HEK293 (cell line): ENCODE data around the gene ZNF385D.

Source experiments
- CTCF ChIA-PET: fragments of 350-600 bp; formaldehyde crosslinking; extraction: SDS; loops from one replicate; lab custom pipeline; 2021; ENCODE audit warnings: antibody characterized with exemption; lab: Yijun Ruan, JAX
- POLR2A ChIA-PET: fragments of 300-600 bp; formaldehyde crosslinking; extraction: SDS; loops from one replicate; lab custom pipeline; 2020; ENCODE audit warnings: antibody characterized with exemption, inconsistent platforms; lab: Yijun Ruan, JAX
- H3K27ac ChIP-seq: fragments of 200-500 bp; sonication (Bioruptor generic); 2 replicates; pipeline ENCODE4 v1.5.1; 2014; ENCODE audit warnings: low read depth, low read length, control low read depth, inconsistent platforms; ENCODE audit errors: extremely low read depth
- H3K36me3 ChIP-seq, 2 experiments: fragments of 200-500 bp in 1 of 2; sonication (Bioruptor generic) in 1 of 2; 1 replicate in 1 of 2; 2 replicates in 1 of 2; pipeline ENCODE4 v1.5.1; 2014 to 2017; ENCODE audit warnings: inconsistent platforms in 2 of 2, low read length in 2 of 2; ENCODE audit not compliant: control insufficient read depth in 2 of 2, insufficient read depth in 1 of 2
- H3K4me1 ChIP-seq: fragments of 200-500 bp; sonication (Bioruptor generic); 2 replicates; pipeline ENCODE4 v1.5.1; 2014; ENCODE audit warnings: mild to moderate bottlenecking, low read length, inconsistent platforms; ENCODE audit not compliant: control insufficient read depth, insufficient read depth
- H3K4me3 ChIP-seq: 2 replicates; pipeline ENCODE4 v1.5.1; 2011; ENCODE audit warnings: low read depth, mild to moderate bottlenecking, control low read depth, low read length, moderate library complexity
- H3K9me3 ChIP-seq: fragments of 200-500 bp; sonication (Bioruptor generic); 2 replicates; pipeline ENCODE4 v1.5.1; 2014; ENCODE audit warnings: low read depth, low read length, inconsistent platforms; ENCODE audit not compliant: control insufficient read depth, insufficient read depth
- FEZF1 ChIP-seq: fragments of 450-650 bp; formaldehyde crosslinking; IDR thresholded peaks from 2 replicates; pipeline ENCODE4 v1.5.1; 2016; ENCODE audit warnings: missing biosample characterization, missing genetic modification characterization
- HOXD13 ChIP-seq: sonication (generic); formaldehyde crosslinking; IDR thresholded peaks from 2 replicates; pipeline ENCODE4 v1.8.0; 2022; ENCODE audit warnings: missing genetic modification reagents, borderline replicate concordance
- REPIN1 ChIP-seq: fragments of 450-650 bp; formaldehyde crosslinking; IDR thresholded peaks from 2 replicates; pipeline ENCODE4 v1.5.1; 2017; ENCODE audit warnings: missing biosample characterization, missing genetic modification characterization, low read depth
- SP2 ChIP-seq: fragments of 450-650 bp; formaldehyde crosslinking; IDR thresholded peaks from 2 replicates; pipeline ENCODE4 v1.5.1; 2016; ENCODE audit warnings: missing biosample characterization, missing genetic modification characterization
- TCF7L2 ChIP-seq: IDR thresholded peaks from 2 replicates; pipeline ENCODE4 v1.6.1; 2011; ENCODE audit warnings: low read depth, mild to moderate bottlenecking, inconsistent platforms, low read length, moderate library complexity, borderline replicate concordance
- WT1 ChIP-seq: fragments of 450-650 bp; formaldehyde crosslinking; IDR thresholded peaks from 2 replicates; pipeline ENCODE4 v1.5.1; 2016; ENCODE audit warnings: missing biosample characterization, missing genetic modification characterization
- YY1 ChIP-seq: fragments of 450-650 bp; formaldehyde crosslinking; IDR thresholded peaks from 2 replicates; pipeline ENCODE4 v1.5.1; 2018; ENCODE audit warnings: missing biosample characterization, missing genetic modification characterization
- ZFHX2 ChIP-seq: fragments of 450-650 bp; formaldehyde crosslinking; conservative IDR thresholded peaks from 2 replicates; pipeline ENCODE4 v1.5.1; 2016; ENCODE audit warnings: missing biosample characterization, missing genetic modification characterization
- ZNF184 ChIP-seq: fragments of 450-650 bp; IDR thresholded peaks from 2 replicates; pipeline ENCODE4 v1.5.1; 2018; ENCODE audit warnings: missing biosample characterization, mild to moderate bottlenecking, missing genetic modification characterization
- ZNF354C ChIP-seq: fragments of 450-650 bp; formaldehyde crosslinking; IDR thresholded peaks from 2 replicates; pipeline ENCODE4 v1.5.1; 2016; ENCODE audit warnings: missing biosample characterization, missing genetic modification characterization, low read depth, borderline replicate concordance
- ZNF501 ChIP-seq: fragments of 450-650 bp; formaldehyde crosslinking; IDR thresholded peaks from 2 replicates; pipeline ENCODE4 v1.5.1; 2016; ENCODE audit warnings: missing biosample characterization, missing genetic modification characterization
- ZNF513 ChIP-seq: fragments of 450-650 bp; IDR thresholded peaks from 2 replicates; pipeline ENCODE4 v1.5.1; 2018; ENCODE audit warnings: missing biosample characterization, missing genetic modification characterization
- ZNF560 ChIP-seq: fragments of 450-650 bp; formaldehyde crosslinking; IDR thresholded peaks from 2 replicates; pipeline ENCODE4 v1.5.1; 2017; ENCODE audit warnings: missing biosample characterization, missing genetic modification characterization, borderline replicate concordance
- ZNF571 ChIP-seq: fragments of 450-650 bp; formaldehyde crosslinking; IDR thresholded peaks from 2 replicates; pipeline ENCODE4 v1.5.0; 2017; ENCODE audit warnings: missing biosample characterization, missing genetic modification characterization
- ZNF580 ChIP-seq: fragments of 450-650 bp; formaldehyde crosslinking; IDR thresholded peaks from 2 replicates; pipeline ENCODE4 v1.5.1; 2016; ENCODE audit warnings: missing biosample characterization, missing genetic modification characterization
- ZNF585B ChIP-seq: fragments of 450-650 bp; formaldehyde crosslinking; IDR thresholded peaks from 2 replicates; pipeline ENCODE4 v1.5.1; 2016; ENCODE audit warnings: missing biosample characterization, missing genetic modification characterization
- ZNF654 ChIP-seq: fragments of 450-650 bp; formaldehyde crosslinking; IDR thresholded peaks from 2 replicates; pipeline ENCODE4 v1.5.1; 2016; ENCODE audit warnings: low read depth, missing biosample characterization, missing genetic modification characterization
- ZNF776 ChIP-seq: fragments of 450-650 bp; formaldehyde crosslinking; IDR thresholded peaks from 2 replicates; pipeline ENCODE4 v1.5.0; 2017; ENCODE audit warnings: missing biosample characterization, missing genetic modification characterization, borderline replicate concordance
- ZSCAN23 ChIP-seq: fragments of 450-650 bp; formaldehyde crosslinking; IDR thresholded peaks from 2 replicates; pipeline ENCODE4 v1.5.1; 2016; ENCODE audit warnings: missing biosample characterization, missing genetic modification characterization
- ZSCAN30 ChIP-seq: fragments of 450-650 bp; IDR thresholded peaks from 2 replicates; pipeline ENCODE4 v1.5.1; 2018; ENCODE audit warnings: missing biosample characterization, mild to moderate bottlenecking, missing genetic modification characterization, moderate library complexity
- TF ChIP-seq, protein P1 (sequence below): fragments of 450-650 bp; formaldehyde crosslinking; IDR thresholded peaks from 2 replicates; pipeline ENCODE4 v1.5.1; 2016; ENCODE audit warnings: missing biosample characterization, missing genetic modification characterization
- TF ChIP-seq, protein P2 (sequence below): fragments of 450-650 bp; formaldehyde crosslinking; conservative IDR thresholded peaks from 2 replicates; pipeline ENCODE4 v1.5.1; 2016; ENCODE audit warnings: low read depth, missing biosample characterization, missing genetic modification characterization

Gene ZNF385D

GRCh38 chr3:21795921-21796320, 44.9 kb upstream of the ZNF385D start:
- CTCF ChIA-PET, result no interaction called here

GRCh38 chr3:21795152-21795837, 44.3 kb upstream of the ZNF385D start:
- no peaks in the 10 kb centered on the region for H3K4me1 ChIP-seq
- POLR2A ChIA-PET, result no interaction called here
- H3K36me3 ChIP-seq, result no peaks in the 10 kb centered on the region
- H3K4me3 ChIP-seq, result no peak overlapping the region
- no peak overlapping the region for H3K27ac ChIP-seq
- no peaks in the 10 kb centered on the region for H3K9me3 ChIP-seq
- no peak for TF ChIP-seq YY1 (tag by site-specific recombination)
- no peak for TF ChIP-seq REPIN1 (tag by site-specific recombination)
- CTCF ChIA-PET, result no interaction called here

More at GRCh38 chr3:21795921-21796320, 44.9 kb upstream of the ZNF385D start:
- TF ChIP-seq ZNF585B, result no peak
- Histone ChIP-seq H3K27ac (no peak overlapping the region), H3K9me3 (no peaks in the 10 kb centered on the region), H3K4me1 (no peaks in the 10 kb centered on the region), H3K4me3 (no peak overlapping the region), H3K36me3 (no peaks in the 10 kb centered on the region)
- POLR2A ChIA-PET, result no interaction called here

GRCh38 chr3:21794291-21794690, 43.3 kb upstream of the ZNF385D start:
- no peak for TF ChIP-seq TCF7L2
- no peak for TF ChIP-seq ZNF654
- TF ChIP-seq ZSCAN30 (tag by site-specific recombination), result no peak
- no peak for TF ChIP-seq ZNF580
- TF ChIP-seq ZNF354C (tag by site-specific recombination), result no peak
- no peak for TF ChIP-seq FEZF1 (tag by site-specific recombination)
- no peak for TF ChIP-seq ZFHX2
- TF ChIP-seq ZNF560 (tag by site-specific recombination), result no peak
- no peak for TF ChIP-seq ZNF776 (tag by site-specific recombination)
- TF ChIP-seq WT1, result no peak
- TF ChIP-seq, protein P1, sequence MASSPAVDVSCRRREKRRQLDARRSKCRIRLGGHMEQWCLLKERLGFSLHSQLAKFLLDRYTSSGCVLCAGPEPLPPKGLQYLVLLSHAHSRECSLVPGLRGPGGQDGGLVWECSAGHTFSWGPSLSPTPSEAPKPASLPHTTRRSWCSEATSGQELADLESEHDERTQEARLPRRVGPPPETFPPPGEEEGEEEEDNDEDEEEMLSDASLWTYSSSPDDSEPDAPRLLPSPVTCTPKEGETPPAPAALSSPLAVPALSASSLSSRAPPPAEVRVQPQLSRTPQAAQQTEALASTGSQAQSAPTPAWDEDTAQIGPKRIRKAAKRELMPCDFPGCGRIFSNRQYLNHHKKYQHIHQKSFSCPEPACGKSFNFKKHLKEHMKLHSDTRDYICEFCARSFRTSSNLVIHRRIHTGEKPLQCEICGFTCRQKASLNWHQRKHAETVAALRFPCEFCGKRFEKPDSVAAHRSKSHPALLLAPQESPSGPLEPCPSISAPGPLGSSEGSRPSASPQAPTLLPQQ (tag by site-specific recombination), result no peak
- TF ChIP-seq ZSCAN23, result no peak
- TF ChIP-seq ZNF184, result no peak
- TF ChIP-seq ZNF513 (tag by site-specific recombination), result no peak
- TF ChIP-seq, protein P2, sequence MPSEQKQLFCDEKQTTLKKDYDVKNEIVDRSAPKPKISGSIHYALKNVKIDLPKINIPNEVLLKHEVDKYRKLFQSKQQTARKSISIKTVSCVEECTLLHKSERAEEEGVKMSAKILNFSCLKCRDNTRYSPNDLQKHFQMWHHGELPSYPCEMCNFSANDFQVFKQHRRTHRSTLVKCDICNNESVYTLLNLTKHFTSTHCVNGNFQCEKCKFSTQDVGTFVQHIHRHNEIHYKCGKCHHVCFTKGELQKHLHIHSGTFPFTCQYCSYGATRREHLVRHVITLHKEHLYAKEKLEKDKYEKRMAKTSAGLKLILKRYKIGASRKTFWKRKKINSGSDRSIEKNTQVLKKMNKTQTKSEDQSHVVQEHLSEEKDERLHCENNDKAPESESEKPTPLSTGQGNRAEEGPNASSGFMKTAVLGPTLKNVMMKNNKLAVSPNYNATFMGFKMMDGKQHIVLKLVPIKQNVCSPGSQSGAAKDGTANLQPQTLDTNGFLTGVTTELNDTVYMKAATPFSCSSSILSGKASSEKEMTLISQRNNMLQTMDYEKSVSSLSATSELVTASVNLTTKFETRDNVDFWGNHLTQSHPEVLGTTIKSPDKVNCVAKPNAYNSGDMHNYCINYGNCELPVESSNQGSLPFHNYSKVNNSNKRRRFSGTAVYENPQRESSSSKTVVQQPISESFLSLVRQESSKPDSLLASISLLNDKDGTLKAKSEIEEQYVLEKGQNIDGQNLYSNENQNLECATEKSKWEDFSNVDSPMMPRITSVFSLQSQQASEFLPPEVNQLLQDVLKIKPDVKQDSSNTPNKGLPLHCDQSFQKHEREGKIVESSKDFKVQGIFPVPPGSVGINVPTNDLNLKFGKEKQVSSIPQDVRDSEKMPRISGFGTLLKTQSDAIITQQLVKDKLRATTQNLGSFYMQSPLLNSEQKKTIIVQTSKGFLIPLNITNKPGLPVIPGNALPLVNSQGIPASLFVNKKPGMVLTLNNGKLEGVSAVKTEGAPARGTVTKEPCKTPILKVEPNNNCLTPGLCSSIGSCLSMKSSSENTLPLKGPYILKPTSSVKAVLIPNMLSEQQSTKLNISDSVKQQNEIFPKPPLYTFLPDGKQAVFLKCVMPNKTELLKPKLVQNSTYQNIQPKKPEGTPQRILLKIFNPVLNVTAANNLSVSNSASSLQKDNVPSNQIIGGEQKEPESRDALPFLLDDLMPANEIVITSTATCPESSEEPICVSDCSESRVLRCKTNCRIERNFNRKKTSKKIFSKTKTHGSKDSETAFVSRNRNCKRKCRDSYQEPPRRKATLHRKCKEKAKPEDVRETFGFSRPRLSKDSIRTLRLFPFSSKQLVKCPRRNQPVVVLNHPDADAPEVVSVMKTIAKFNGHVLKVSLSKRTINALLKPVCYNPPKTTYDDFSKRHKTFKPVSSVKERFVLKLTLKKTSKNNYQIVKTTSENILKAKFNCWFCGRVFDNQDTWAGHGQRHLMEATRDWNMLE (tag by site-specific recombination), result no peak
- TF ChIP-seq ZNF501 (tag by site-specific recombination), result no peak
- no peak for TF ChIP-seq SP2 (tag by site-specific recombination)
- no peak for TF ChIP-seq ZNF571 (tag by site-specific recombination)
- TF ChIP-seq HOXD13 (CRISPR knock-in tag), result no peak
- CTCF ChIA-PET, result no interaction called here
- H3K36me3 ChIP-seq, result no peaks in the 10 kb centered on the region
- no peaks in the 10 kb centered on the region for H3K4me1 ChIP-seq
- no peak overlapping the region for H3K4me3 ChIP-seq
- POLR2A ChIA-PET, result no interaction called here
- H3K27ac ChIP-seq, result no peak overlapping the region
- H3K9me3 ChIP-seq, result no peaks in the 10 kb centered on the region
